Parathyroid adenoma (tissue), 2 donors: ENCODE data around the gene NR1H4.

Experiments
- H2AFZ ChIP-seq: fragments of 300-600 bp; sonication (generic); one replicate; pipeline ENCODE4 v1.7.0; 2017; ENCODE audit warnings: antibody characterized with exemption, mild to moderate bottlenecking
- H3K27ac ChIP-seq: fragments of 300-600 bp; sonication (generic); one replicate; pipeline ENCODE4 v1.7.0; 2017
- H3K27me3 ChIP-seq: fragments of 300-600 bp; sonication (generic); one replicate; pipeline ENCODE4 v1.7.0; 2017; ENCODE audit warnings: low read length; ENCODE audit not compliant: control insufficient read depth, insufficient read depth
- H3K36me3 ChIP-seq: fragments of 300-600 bp; sonication (generic); one replicate; pipeline ENCODE4 v1.7.0; 2017; ENCODE audit warnings: low read length; ENCODE audit not compliant: control insufficient read depth, insufficient read depth
- H3K4me1 ChIP-seq: fragments of 300-600 bp; sonication (generic); one replicate; pipeline ENCODE4 v1.7.0; 2017; ENCODE audit warnings: control low read depth
- H3K4me2 ChIP-seq: fragments of 300-600 bp; sonication (generic); one replicate; pipeline ENCODE4 v1.7.0; 2017; ENCODE audit warnings: low read length
- H3K4me3 ChIP-seq: fragments of 300-600 bp; sonication (generic); one replicate; pipeline ENCODE4 v1.7.0; 2017; ENCODE audit warnings: low read depth, low read length
- H3K79me2 ChIP-seq: fragments of 300-600 bp; sonication (generic); one replicate; pipeline ENCODE4 v1.7.0; 2017; ENCODE audit warnings: control low read depth
- H3K9ac ChIP-seq: fragments of 300-600 bp; sonication (generic); one replicate; pipeline ENCODE4 v1.7.0; 2017; ENCODE audit warnings: mild to moderate bottlenecking
- H3K9me3 ChIP-seq: fragments of 300-600 bp; sonication (generic); one replicate; pipeline ENCODE4 v1.7.0; 2017; ENCODE audit warnings: low read length; ENCODE audit not compliant: control insufficient read depth
- CTCF ChIP-seq: fragments of 300-600 bp; sonication (generic); IDR thresholded peaks from one replicate; pipeline ENCODE4 v1.7.0; 2017; ENCODE audit warnings: antibody characterized with exemption, mild to moderate bottlenecking
- donor health status: primary hyperparathyroidism.

NR1H4 gene

DNA sequence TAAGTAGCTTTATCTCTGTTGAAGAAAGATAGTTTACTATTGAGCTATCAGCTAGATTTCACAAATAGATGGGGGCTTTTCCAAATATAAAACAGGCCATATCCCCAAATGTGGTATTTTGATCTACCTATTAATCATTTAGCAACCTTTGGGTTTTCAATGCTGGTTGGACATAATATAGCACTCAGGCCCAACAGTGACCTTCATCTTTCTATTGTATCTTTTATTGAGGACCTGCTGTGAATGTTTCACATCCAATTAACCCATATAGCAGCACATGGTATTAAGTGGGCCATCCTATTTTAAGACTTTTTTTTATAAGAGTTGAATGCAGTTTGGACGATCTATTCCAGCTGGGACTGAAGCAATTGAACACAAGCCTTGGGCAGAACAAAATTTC lies 10.0 kb upstream of the NR1H4 start:
- no peaks in the 10 kb centered on the region for H3K4me1 ChIP-seq
- H3K36me3 ChIP-seq: no peaks in the 10 kb centered on the region
- no peak overlapping the region for H2AFZ ChIP-seq
- no peak overlapping the region for H3K27ac ChIP-seq
- no peak overlapping the region for H3K4me2 ChIP-seq
- H3K27me3 ChIP-seq: no peaks in the 10 kb centered on the region
- H3K9me3 ChIP-seq: no peaks in the 10 kb centered on the region
- no peak overlapping the region for H3K9ac ChIP-seq
- no peaks in the 10 kb centered on the region for H3K79me2 ChIP-seq
- no peak for TF ChIP-seq CTCF
- H3K4me3 ChIP-seq: no peak overlapping the region

DNA sequence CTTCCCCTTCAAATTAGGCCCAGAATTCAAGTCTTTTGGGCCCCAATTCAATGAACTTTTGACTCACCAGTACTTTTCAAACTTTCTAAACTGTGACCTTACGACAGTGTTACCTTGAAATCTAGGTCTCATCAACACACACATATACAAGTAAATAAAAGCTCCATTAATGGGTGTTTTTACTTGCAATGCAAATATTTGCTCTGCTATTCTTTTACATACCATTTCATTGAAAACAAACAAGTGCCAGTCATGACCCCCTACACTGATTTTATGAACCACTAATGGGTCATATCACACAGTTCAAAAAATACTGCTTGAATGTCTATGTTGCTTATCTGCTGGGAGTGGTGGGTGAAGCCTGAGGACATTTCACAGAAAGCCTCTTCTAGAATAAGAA lies 9.1 kb upstream of the NR1H4 start:
- no peak overlapping the region for H3K27ac ChIP-seq
- H2AFZ ChIP-seq: no peak overlapping the region
- H3K4me1 ChIP-seq: no peaks in the 10 kb centered on the region
- H3K9me3 ChIP-seq: no peaks in the 10 kb centered on the region
- TF ChIP-seq CTCF: no peak
- H3K4me2 ChIP-seq: no peak overlapping the region
- H3K27me3 ChIP-seq: no peaks in the 10 kb centered on the region
- no peak overlapping the region for H3K4me3 ChIP-seq
- no peaks in the 10 kb centered on the region for H3K79me2 ChIP-seq
- no peak overlapping the region for H3K9ac ChIP-seq
- H3K36me3 ChIP-seq: no peaks in the 10 kb centered on the region

DNA sequence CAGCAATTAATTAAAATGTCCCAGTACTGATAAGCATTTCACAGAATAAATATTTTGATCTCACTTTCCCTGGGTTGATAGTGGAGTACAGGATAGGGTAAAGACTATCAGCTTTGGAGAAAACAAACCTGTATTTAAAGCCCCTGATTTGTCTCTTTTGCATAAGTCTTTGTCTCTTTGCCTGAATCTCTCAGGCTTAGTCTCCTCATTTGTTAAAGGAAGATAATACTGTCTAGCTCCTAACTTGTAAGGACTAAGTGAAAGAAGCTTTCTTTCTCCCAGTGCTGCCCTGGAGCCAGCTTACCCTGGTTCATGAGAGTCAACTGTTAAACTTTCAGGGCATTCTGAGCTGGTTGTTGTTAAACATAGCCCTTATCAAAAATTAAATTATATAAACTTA lies 5.5 kb upstream of the NR1H4 start:
- Histone ChIP-seq H3K4me2 (no peak overlapping the region), H3K27me3 (no peaks in the 10 kb centered on the region), H3K27ac (no peak overlapping the region), H2AFZ (no peak overlapping the region), H3K9ac (no peak overlapping the region), H3K4me1 (no peaks in the 10 kb centered on the region), H3K9me3 (no peaks in the 10 kb centered on the region), H3K4me3 (no peak overlapping the region), H3K79me2 (no peaks in the 10 kb centered on the region), H3K36me3 (no peaks in the 10 kb centered on the region)
- TF ChIP-seq CTCF: no peak

- Histone ChIP-seq H3K79me2 (no peaks in the 10 kb centered on the region), H3K4me2 (no peak overlapping the region), H3K9me3 (no peaks in the 10 kb centered on the region), H3K27me3 (no peaks in the 10 kb centered on the region), H2AFZ (no peak overlapping the region), H3K9ac (no peak overlapping the region), H3K36me3 (no peaks in the 10 kb centered on the region), H3K4me1 (no peaks in the 10 kb centered on the region), H3K27ac (no peak overlapping the region), H3K4me3 (no peak overlapping the region)
- no peak for TF ChIP-seq CTCF
Measured at GRCh38 chr12:100472325-100472724, 1.3 kb upstream of the NR1H4 start.

DNA sequence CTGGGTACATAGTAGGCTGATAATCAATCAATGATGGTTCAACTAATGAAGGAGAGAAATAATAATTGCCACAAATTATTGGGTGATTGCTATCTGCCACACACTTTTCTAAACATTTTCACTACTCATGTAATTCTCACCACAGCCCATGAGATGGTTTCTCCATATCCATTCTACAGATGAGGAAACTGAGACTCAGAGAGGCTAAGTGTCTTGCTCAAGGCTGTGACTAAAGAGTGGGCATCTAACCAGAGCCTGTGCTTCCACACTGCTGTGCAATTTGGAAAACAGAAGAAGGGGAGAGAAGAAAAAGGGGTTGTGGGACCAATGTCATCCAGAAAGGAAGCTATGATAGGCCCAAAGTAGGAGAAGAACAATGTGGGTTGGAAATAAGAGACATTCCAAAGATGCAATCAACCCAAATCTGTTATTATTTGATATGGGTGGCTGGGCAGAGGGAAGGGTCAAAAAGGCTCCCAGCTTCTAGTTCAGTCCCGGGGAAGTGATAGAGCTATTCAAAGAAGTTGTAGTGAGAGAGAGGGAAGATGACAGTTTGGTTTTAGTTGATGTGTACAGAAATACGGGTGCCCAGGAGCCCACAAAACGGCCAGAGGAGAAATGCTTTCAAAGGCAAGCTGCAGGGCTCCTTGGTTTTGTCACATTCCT lies 483 bp upstream of the NR1H4 start:
- no peaks in the 10 kb centered on the region for H3K27me3 ChIP-seq
- H3K4me3 ChIP-seq: no peak overlapping the region
- no peak overlapping the region for H3K4me2 ChIP-seq
- no peak for TF ChIP-seq CTCF
- no peak overlapping the region for H2AFZ ChIP-seq
- H3K79me2 ChIP-seq: no peaks in the 10 kb centered on the region
- no peak overlapping the region for H3K27ac ChIP-seq
- H3K9ac ChIP-seq: no peak overlapping the region
- H3K36me3 ChIP-seq: no peaks in the 10 kb centered on the region
- no peaks in the 10 kb centered on the region for H3K4me1 ChIP-seq
- H3K9me3 ChIP-seq: no peaks in the 10 kb centered on the region
